ENCODE data around the gene LIMCH1. TPM values are rescaled to one million over a fixed set of nuclear protein-coding genes. Genes with fewer than 3 reads are reported as not detected.

Gene LIMCH1
- total and polyA plus RNA-seq, 7 donors = 14.2 to 279 (median 169) TPM

- no peaks in the 10 kb centered on the region for H3K9me3 ChIP-seq
- no peaks in the 10 kb centered on the region for H3K27me3 ChIP-seq (ENCODE audit: insufficient read depth in 3 of 3, low read length in 2 of 3)
- no peak overlapping the region for H3K4me3 ChIP-seq
- WGBS, 3 donors = 89 to 100% (median 97%) methylated on average over 2 of the region's 2 CpGs
- DNase-seq (no peak), ATAC-seq (no peak)
- H3K36me3 ChIP-seq (ENCODE audit: insufficient read depth in 1 of 2, low read depth in 1 of 2) = peaks cover 0 to 5% of the 10 kb centered on the region in 2 donors
- TF ChIP-seq CTCF (IDR thresholded peaks at IDR 0.05) = no peak
- intact Hi-C loops (cut with DNase I) = no loop called here
- H3K4me1 ChIP-seq = peaks cover 22% of the 10 kb centered on the region
- no peak overlapping the region for H3K27ac ChIP-seq
Observed at GRCh38 chr4:41526628-41527027, 11.3 kb upstream of the LIMCH1 start.

GRCh38 chr4:41528512-41529205 is 9.3 kb upstream of the LIMCH1 start:
- intact Hi-C loops (cut with DNase I) = no loop called here
- Histone ChIP-seq H3K36me3 (ENCODE audit: insufficient read depth in 1 of 2, low read depth in 1 of 2) (peaks cover 0 to 5% of the 10 kb centered on the region in 2 donors), H3K27ac (no peak overlapping the region), H3K27me3 (ENCODE audit: insufficient read depth in 3 of 3, low read length in 2 of 3) (no peaks in the 10 kb centered on the region), H3K4me1 (peaks cover 40% of the 10 kb centered on the region), H3K9me3 (no peaks in the 10 kb centered on the region), H3K4me3 (no peak overlapping the region)
- ATAC-seq (no peak), DNase-seq (no peak)
- TF ChIP-seq CTCF (IDR thresholded peaks at IDR 0.05) = no peak
- WGBS, 3 donors = 37 to 53% (median 43%) methylated on average over 6 of the region's 6 CpGs

GRCh38 chr4:41530741-41531140 is 7.2 kb upstream of the LIMCH1 start:
- 83 to 97% (median 88%) methylated on average over 5 of the region's 5 CpGs for WGBS, 3 donors
- intact Hi-C loops (cut with DNase I) = no loop called here
- no peaks in the 10 kb centered on the region for H3K27me3 ChIP-seq (ENCODE audit: insufficient read depth in 3 of 3, low read length in 2 of 3)

GRCh38 chr4:41532336-41532735 is 5.6 kb upstream of the LIMCH1 start:
- peak overlapping the region; percentile 47 for H3K27ac ChIP-seq
- DNase-seq (no peak), ATAC-seq (no peak)
- peaks cover 34% of the 10 kb centered on the region for H3K4me1 ChIP-seq
- WGBS, 3 donors = 83 to 93% (median 89%) methylated on average over 7 of the region's 7 CpGs
- no peak for TF ChIP-seq CTCF (IDR thresholded peaks at IDR 0.05)
- no peaks in the 10 kb centered on the region for H3K9me3 ChIP-seq
- no peaks in the 10 kb centered on the region for H3K36me3 ChIP-seq (ENCODE audit: insufficient read depth in 1 of 2, low read depth in 1 of 2)
- intact Hi-C loops (cut with DNase I) = no loop called here
- H3K4me3 ChIP-seq = no peak overlapping the region
- H3K27me3 ChIP-seq (ENCODE audit: insufficient read depth in 3 of 3, low read length in 2 of 3) = no peaks in the 10 kb centered on the region

More at GRCh38 chr4:41530741-41531140, 7.2 kb upstream of the LIMCH1 start:
- DNase-seq (no peak), ATAC-seq (no peak)
- Histone ChIP-seq H3K27ac (no peak overlapping the region), H3K4me1 (peaks cover 37% of the 10 kb centered on the region), H3K4me3 (no peak overlapping the region), H3K9me3 (no peaks in the 10 kb centered on the region), H3K36me3 (ENCODE audit: insufficient read depth in 1 of 2, low read depth in 1 of 2) (no peaks in the 10 kb centered on the region)
- no peak for TF ChIP-seq CTCF (IDR thresholded peaks at IDR 0.05)

GRCh38 chr4:41532882-41533281 is 5.1 kb upstream of the LIMCH1 start:
- ATAC-seq = peak; percentile 51 to 81 (median 77)
- H3K4me3 ChIP-seq = no peak overlapping the region
- no peaks in the 10 kb centered on the region for H3K9me3 ChIP-seq
- H3K4me1 ChIP-seq = peaks cover 39% of the 10 kb centered on the region
- no peak for DNase-seq
- H3K27me3 ChIP-seq (ENCODE audit: insufficient read depth in 3 of 3, low read length in 2 of 3) = no peaks in the 10 kb centered on the region
- 5 to 9% (median 9%) methylated on average over 2 of the region's 2 CpGs for WGBS, 3 donors
- TF ChIP-seq CTCF (IDR thresholded peaks at IDR 0.05) = no peak
- peak overlapping the region; percentile 47 for H3K27ac ChIP-seq
- intact Hi-C loops (cut with DNase I) = no loop called here
- no peaks in the 10 kb centered on the region for H3K36me3 ChIP-seq (ENCODE audit: insufficient read depth in 1 of 2, low read depth in 1 of 2)

Measured in psoas muscle (tissue), 8 donors.